Eye (tissue), 1 donor: ENCODE measurements around the gene TAS2R30.
A peak's percentile ranks its signal among the peaks of the same experiment; 100 is the strongest.
"Not testable (repeated sequence)": the region's sequence is repeated elsewhere in the genome, so short reads cannot be mapped to it uniquely, and the experiment has no call there.

ENCODE experiments used
- DNase-seq: peaks from one replicate; pipeline ENCODE4 v3.0.0-alpha.2; 2015

Gene TAS2R30

DNA sequence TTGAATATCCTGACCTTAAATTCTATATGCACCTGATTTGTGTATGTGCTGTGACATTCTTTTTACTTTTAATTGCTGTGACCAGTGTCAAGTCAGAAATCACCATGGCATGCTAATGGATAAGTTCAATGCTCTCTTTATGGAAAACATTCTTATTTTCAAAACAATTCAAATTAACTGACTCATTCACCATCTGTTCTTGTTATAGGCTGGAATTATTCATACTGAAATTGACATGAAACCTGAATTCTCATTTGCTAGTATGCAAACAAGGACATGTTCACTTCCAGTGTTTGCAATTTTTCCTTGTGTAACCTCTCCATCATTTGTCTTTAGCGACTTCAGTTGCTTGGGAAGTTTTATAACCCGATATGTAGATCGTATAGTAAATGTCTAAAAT, at the start of gene TAS2R30:
TSS of gene TAS2R30 (minus strand) at position 340 of the 400 bp plus-strand sequence. CDS start 400 bp downstream, outside the sequence.
- no peak for DNase-seq

- no peak for DNase-seq
Observed at GRCh38 chr12:11183011-11183410, 48.6 kb upstream of the TAS2R30 start.

DNA sequence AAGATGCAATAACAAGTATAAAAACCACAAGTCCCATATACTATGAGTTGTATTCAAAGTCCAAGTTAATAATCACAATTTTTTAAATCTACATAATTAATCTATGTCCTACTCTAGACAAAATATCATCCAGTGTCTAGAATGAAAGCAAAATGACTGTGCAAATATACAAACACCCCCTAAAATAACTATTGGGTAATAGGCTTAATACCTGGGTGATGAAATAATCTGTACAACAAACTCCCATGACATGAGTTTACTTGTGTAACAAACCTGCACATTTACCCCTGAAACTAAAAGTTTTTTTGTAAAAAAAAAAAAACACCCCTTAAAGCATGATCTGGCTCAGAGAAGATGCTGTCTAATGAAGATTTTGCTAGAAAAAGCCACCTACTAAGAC, 48.1 kb upstream of the TAS2R30 start:
- DNase-seq, result no peak

DNA sequence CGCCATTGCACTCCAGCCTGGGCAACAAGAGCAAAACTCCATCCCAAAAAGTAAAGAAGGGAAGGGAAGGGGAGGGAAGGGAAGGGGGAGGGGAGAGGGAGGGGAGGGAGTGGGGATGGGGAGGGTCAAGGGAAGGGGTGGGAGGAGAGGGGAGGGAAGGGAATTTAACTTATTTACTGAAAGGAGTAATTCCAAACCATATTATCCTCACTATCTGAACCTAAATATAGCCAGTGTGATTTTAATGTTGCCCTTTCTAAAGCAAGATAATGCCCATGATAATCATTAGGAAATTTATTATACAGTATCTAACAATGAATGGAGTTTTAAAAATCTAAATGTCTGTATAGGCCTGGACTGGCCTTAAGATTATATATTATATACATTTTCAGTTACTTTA, 43.8 kb upstream of the TAS2R30 start:
- DNase-seq, result no peak

DNA sequence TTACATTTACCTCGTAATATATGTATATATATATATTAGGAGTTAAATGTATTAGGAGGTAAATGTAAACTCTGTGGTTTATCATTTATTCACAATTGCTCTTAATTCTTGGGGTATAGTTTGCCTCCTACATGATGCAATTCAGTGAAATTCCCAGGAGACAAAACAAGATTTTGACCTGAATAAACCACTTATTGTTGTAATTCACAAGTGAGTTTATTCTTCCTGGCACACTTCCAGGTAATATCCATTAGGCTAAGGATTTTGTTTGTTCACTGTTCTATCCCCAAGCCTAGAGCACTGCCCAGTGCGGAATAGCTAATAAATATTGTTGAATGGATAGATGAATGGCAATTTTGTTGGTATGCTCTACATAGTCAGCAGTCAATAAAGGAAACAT, 39.6 kb upstream of the TAS2R30 start:
- DNase-seq, result no peak

- DNase-seq, result no peak
Observed at GRCh38 chr12:11171969-11172675, 37.7 kb upstream of the TAS2R30 start.

DNA sequence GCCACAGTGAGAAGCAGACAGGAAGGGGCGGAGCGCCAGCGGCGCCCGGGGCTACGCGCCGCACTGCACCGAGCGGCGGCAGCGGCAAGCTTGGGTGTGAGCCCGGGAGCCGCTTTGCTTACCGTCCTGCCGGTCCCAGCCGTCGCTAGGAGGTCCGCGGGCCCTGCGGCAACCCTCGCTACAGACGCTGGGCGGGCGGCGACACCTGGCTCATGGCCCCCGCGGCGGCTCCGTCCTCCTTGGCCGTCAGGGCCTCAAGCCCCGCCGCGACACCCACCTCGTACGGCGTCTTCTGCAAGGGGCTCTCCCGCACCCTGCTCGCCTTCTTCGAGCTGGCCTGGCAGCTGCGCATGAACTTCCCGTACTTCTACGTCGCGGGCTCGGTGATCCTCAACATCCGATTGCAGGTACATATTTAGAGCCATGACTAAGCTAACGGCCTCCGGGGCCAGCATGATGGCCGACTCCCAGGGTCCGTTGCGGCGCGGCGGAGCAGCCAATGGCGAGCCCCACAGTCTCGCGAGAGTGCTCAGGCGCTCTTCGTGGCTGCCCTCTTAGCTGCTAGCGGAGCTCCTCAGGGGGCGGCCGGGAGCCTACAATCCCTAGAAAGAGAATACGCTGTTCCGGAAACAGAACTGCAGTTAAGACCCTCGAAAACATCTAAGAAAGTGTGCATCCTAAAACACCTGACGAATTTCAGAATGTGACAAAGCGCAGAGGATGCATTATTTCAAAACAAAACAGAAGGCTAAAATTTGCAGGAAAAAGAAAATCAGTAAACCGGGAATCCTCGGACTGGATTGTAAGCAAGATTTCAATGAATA, 36.9 kb upstream of the TAS2R30 start, which contains the start of gene SMIM10L1:
TSS of gene SMIM10L1 (plus strand) at position 50 of the 824 bp plus-strand sequence. CDS start at position 213, 163 bp downstream.
- peak; percentile 98 for DNase-seq

DNA sequence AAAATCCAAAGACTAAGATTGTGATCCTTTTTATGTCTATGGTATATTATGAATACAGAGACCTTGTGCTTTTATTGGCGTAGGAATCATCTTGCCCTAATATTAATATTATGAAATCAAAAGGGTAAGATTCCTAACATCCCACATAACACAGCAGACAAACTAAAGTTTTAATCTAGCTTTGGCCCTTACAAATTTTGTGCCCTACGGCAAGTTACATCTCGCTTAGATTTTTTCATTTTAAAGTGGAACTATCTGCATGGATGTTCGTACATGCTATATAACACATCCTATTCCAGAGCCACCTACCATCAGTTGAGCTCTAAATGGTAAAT, 36.3 kb upstream of the TAS2R30 start:
- no peak for DNase-seq

DNA sequence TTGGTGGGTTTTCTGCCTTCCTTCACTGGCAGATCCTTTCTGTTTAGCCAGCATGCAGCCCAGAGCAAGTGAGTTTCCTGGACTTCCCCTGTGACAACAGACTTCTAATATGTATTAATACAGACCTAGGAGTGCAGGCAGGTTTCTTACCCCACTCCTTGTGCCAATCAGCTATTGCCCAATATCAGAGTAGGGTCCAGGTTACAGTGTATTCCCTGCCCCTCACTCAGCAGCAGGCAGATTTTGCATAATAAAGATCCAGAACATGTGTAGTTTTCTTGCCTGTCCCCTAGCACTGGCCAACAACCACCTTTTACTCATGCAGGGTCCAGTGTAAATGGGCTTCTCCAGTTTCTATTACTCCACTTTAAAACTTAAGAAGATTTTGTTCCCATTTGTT, 31.9 kb upstream of the TAS2R30 start:
- DNase-seq, result no peak

- no peak for DNase-seq
Observed at GRCh38 chr12:11164384-11164783, 29.9 kb upstream of the TAS2R30 start.

GRCh38 chr12:11162502-11162901, 28.1 kb upstream of the TAS2R30 start:
- no peak for DNase-seq

DNA sequence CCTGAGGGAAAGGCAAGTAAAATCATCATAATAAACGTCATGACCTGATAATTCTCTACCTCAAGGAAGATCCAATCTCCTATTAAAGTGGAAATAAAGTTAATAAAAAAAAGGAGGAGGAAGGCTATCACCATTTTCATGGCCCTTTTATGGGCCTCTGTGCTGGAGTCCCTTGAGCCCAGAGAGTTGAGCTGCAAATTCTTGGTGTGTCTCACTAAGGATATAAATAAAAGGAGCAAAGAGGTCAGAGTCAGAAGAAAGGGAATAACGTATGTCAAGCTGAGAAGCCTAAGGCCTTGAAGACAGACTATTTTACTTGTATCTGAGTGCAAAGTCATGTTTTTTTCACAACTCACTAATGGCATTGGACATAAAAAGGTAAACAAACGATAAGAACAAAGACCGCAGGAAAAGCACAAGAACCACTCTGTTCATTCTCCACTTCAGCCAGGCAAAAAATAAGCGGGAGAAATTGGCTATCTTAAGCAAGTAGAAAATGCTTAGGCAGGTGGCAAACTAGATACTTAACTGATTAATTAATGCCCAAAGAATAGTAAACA, 24.5 kb upstream of the TAS2R30 start:
- DNase-seq, result no peak

DNA sequence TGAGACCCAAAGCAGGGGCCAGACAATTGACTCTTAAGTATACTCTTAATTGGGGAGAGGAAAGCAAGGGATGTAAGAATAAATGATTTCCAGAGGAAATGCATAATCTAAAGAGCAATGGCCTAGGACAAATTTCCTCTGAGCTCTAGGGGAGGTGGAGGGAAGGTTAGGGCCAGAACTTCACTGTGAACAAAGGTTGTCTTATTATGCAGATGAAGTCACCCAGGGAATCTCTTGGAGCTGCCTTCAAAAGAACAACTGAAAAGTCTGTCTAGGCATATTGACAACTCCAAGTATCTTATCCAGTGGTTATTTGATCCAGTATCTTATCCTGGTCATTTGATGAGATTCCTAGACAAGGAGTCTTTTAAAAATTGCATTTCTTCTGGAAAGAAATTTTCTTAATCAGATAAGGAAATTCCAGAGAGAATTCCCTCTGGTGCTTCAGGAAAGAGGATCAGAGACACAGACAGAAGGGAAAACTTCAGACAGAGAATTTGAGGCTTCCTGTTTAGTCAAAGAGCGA, 20.0 kb upstream of the TAS2R30 start:
- DNase-seq, result no peak

DNA sequence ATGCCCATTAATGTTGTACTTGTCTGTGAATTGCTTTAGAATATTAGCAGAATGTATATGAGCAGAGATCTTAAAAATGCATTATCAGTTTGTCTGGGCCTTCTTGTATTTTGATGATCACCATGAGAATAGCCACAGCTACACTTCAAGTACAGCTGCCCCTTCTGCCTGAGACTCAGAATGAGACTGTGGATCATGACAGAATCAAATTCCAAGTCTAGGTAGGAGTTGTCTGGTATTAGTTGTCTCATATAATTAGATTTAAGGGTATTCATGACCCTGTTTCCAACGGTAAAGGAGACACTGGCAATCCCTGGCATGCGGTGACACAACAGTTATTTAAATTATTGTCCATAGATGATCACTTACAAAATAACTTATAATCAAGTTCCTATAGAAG, 18.3 kb upstream of the TAS2R30 start:
- DNase-seq, result no peak

DNA sequence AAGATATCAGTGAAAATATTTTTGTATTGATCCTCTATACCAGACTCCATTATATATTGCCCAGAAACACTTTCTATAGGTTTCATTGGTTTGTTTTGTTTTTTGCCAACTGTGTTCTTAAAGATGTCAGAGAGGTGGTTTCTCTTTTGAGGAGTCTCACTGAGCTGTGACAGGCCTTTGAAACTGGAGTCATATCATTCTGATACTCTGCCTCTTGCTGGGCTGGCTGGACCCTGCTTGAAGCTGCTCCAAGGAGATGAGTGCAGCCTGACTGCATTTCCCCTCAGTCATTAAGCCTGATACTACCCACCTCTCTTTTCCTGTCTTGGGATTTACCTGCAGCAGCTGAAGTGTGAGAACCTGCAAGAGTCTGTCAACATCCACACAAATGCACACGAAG, 16.4 kb upstream of the TAS2R30 start:
- DNase-seq, result no peak

- no peak for DNase-seq
Observed at GRCh38 chr12:11147420-11147819, 13.0 kb upstream of the TAS2R30 start.

DNA sequence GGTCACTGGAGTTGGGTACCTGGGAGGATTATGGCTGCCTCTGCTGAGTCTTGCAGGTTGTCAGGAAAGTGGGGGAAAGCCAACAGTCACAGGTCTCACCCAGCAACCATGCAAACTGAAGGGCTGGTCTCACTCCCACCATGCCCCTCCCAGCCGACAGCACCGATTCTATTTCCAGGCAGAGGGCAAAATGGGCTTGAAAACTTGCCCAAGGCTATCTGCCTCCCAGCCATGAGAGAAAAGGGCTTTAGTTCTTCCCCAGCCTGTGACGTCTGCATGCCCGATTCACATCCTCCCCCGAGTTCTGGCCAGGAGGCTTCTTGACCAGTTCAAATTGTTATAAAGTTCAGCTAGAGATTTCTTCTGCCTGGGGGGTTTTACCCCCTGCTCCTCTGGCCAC, 9.9 kb upstream of the TAS2R30 start:
- no peak for DNase-seq

DNA sequence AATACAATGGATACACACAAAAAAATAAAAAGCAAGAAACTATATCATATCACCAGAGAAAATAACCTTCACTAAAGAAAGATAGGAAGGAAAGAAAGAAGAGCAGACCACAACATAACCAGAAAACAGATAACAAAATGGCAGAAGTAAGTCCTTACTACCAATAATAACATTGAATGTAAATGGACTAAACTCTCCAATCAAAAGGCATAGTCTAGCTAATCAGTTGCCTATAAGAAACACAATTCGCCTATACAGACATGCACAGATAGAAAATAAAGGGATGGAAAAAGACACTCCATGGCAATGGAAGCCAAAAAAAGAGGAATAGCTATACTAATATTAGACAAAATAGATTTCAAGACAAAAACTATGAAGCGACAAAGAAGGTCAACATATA, 8.9 kb upstream of the TAS2R30 start:
- DNase-seq, result no peak

GRCh38 chr12:11136075-11136474, 1.6 kb upstream of the TAS2R30 start:
- DNase-seq, result no peak

GRCh38 chr12:11133816-11134215, 628 bp downstream of the TAS2R30 start:
- DNase-seq, result no peak

DNA sequence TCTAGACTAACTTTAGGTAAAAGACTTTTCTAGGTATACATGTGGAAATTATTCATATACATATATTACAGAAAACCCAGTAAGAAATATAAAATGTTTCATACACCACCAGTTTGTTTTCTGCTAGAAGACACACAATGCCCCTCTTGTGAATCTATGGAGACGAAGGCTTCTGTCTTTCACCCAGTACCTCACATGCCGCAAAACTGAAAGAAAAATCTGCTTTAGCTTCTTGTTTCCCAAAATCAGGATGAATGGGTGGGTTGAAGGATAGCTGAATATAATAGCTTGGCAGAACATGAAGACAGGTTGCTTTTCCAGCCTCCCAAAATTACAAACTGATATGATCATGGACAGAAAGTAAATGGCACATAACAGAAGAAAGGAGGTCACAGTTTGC, 1.3 kb downstream of the TAS2R30 start:
- no peak for DNase-seq

DNA sequence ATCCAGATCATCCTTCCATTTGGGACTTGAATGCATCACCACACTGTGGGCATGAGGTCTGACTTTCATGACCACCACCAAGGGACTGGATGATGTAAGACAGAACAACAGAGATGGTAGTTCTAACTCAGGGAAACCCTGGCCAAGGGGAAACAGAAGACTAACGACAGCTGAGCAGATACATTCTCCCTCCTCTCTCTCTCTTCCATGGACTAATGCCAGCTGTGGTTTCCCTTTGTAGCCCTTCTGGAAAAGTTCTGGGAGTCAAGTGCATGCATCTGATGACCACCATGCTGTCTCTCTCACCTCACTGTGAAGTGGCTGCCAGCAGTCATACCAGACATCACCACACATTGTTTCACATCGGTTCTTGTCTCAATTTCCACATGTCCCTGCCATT, 3.4 kb downstream of the TAS2R30 start:
- DNase-seq, result no peak

- DNase-seq, result no peak
Observed at GRCh38 chr12:11130382-11130781, 4.1 kb downstream of the TAS2R30 start.

- not testable (repeated sequence) for DNase-seq
Observed at GRCh38 chr12:11114130-11114529, 20.3 kb downstream of the TAS2R30 start.
